GM12875 (cell line): ENCODE measurements around the gene E2F1.

Experiments used
- H3K4me3 ChIP-seq: one replicate; pipeline ENCODE4 v1.5.1; 2011; ENCODE audit warnings: low read depth, low read length, control low read depth
- CTCF ChIP-seq: IDR thresholded peaks from 2 replicates; pipeline ENCODE4 v1.5.1; 2011; ENCODE audit warnings: low read depth, mild to moderate bottlenecking, control low read depth, inconsistent platforms, low read length, moderate library complexity, borderline replicate concordance; ENCODE audit not compliant: insufficient read depth

The E2F1 gene

GRCh38 chr20:33657704-33658095, 28.5 kb downstream of the E2F1 start:
- TF ChIP-seq CTCF, result no peak
- no peak overlapping the region for H3K4me3 ChIP-seq

GRCh38 chr20:33656783-33657703, 29.1 kb downstream of the E2F1 start:
- H3K4me3 ChIP-seq, result no peak overlapping the region
- no peak for TF ChIP-seq CTCF

DNA sequence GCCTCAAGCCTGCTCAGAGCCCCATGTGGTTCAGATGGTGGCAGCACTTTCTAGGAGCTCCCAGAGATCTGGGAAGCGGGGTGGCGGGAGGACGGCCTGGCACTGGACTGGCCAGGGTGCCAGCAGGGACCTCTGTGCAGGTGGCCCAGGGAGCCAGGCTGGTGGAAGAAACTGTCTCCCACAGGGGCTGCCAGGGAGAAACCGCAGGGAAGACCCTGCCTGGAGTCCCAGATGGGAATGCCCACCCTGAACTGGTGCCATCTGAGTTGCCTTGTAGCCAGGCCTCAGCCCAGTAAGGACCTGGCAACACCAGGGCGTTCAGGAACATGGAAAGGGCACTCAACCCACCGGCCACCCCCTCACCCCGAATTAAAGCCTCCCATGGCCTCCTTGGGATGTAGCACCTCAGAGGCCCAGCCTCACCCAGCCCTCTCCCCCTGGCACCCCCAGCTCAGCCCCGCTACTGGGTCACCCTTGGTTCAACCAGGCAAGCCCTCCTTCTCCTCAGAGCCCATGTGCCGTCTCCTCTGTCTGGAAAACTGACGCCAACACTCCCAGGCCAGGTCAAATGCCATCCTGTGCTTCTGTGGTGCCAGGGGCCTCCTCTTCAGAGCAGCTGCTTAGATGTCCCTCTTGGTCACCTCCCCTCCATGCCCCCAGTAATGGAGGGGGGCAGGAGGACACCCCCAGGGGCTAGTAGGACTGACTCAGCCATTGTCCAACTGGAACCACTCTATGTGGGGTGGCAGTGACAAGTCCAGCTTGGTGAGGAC, 30.0 kb downstream of the E2F1 start:
- no peak for TF ChIP-seq CTCF
- no peak overlapping the region for H3K4me3 ChIP-seq

- no peak for TF ChIP-seq CTCF
Observed at GRCh38 chr20:33655164-33655563, 31.0 kb downstream of the E2F1 start.

GRCh38 chr20:33654680-33655161, 31.5 kb downstream of the E2F1 start:
- H3K4me3 ChIP-seq, result no peak overlapping the region
- TF ChIP-seq CTCF, result no peak

More at GRCh38 chr20:33655164-33655563, 31.0 kb downstream of the E2F1 start:
- no peak overlapping the region for H3K4me3 ChIP-seq

- TF ChIP-seq CTCF, result no peak
- no peak overlapping the region for H3K4me3 ChIP-seq
Observed at GRCh38 chr20:33653900-33654596, 32.1 kb downstream of the E2F1 start.
